ENCODE measurements around the gene PIM1. TPM values are rescaled to one million over a fixed set of nuclear protein-coding genes. Genes with fewer than 3 reads are reported as not detected.
"Not testable (repeated sequence)": the region's sequence is repeated elsewhere in the genome, so short reads cannot be mapped to it uniquely, and the experiment has no call there.

The PIM1 gene
- total and polyA plus RNA-seq, 4 donors: 12.4 to 24.9 (median 17.5) TPM

DNA sequence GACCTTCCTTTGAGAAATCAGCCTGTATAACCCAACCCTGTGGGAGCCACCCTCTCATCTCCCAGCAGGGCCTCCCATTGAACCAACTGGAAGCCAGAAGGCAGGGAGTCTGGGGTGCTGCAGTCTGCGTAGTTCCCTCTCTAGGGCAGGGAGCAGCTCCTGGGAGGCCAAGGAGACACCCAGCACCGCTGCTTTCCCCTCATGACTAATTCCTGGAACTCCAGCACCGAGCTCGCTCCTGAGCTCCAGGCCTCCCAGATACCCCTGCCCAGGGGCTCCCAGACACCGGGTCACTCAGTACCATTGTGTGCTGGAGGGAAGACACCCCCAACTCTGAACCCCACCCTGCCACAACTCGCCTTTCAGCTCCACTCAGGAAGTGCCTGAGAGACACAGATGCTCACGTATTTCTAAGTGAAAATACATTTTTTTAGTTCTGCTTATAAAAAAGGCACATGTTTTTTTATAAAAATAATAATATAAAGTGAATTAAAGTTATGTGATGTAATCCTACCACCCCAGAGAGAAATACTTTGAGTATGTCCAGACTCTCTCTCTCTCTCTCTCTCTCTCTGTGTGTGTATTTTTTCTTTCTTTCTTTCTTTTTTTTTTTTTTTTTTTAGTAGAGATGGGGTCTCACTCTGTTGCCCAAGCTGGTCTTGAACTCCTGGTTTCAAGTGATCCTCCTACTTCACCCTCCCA is 17.5 kb downstream of the PIM1 start:
- no peaks in the 10 kb centered on the region for H3K4me1 ChIP-seq (ENCODE audit: control insufficient read depth, insufficient read depth, low read length)
- no peaks in the 10 kb centered on the region for H3K27me3 ChIP-seq (ENCODE audit: control insufficient read depth, insufficient read depth, low read length)
- no peak overlapping the region for H3K4me3 ChIP-seq (ENCODE audit: low read depth, low read length)
- H3K36me3 ChIP-seq (ENCODE audit: control insufficient read depth, insufficient read depth, low read length): no peaks in the 10 kb centered on the region
- no peaks in the 10 kb centered on the region for H3K9me3 ChIP-seq (ENCODE audit: control insufficient read depth, insufficient read depth, low read length)
- whole genome bisulfite sequencing (ENCODE audit: insufficient coverage): 57% methylated on average over 5 of the region's 7 CpGs
- no peak for DNase-seq (ENCODE audit: low read depth in 4 of 6, low spot score in 6 of 6)
- H3K27ac ChIP-seq (ENCODE audit: low read depth, low read length): no peak overlapping the region

- no peak for DNase-seq (ENCODE audit: low read depth in 4 of 6, low spot score in 6 of 6)
- no peaks in the 10 kb centered on the region for H3K36me3 ChIP-seq (ENCODE audit: control insufficient read depth, insufficient read depth, low read length)
- H3K4me1 ChIP-seq (ENCODE audit: control insufficient read depth, insufficient read depth, low read length): no peaks in the 10 kb centered on the region
- no peaks in the 10 kb centered on the region for H3K27me3 ChIP-seq (ENCODE audit: control insufficient read depth, insufficient read depth, low read length)
- H3K9me3 ChIP-seq (ENCODE audit: control insufficient read depth, insufficient read depth, low read length): no peaks in the 10 kb centered on the region
- WGBS (ENCODE audit: insufficient coverage): no CpG with 5 or more reads among the region's 2 CpGs
- H3K27ac ChIP-seq (ENCODE audit: low read depth, low read length): no peak overlapping the region
- no peak overlapping the region for H3K4me3 ChIP-seq (ENCODE audit: low read depth, low read length)
These were observed 19.1 kb downstream of the PIM1 start for GRCh38 chr6:37188962-37189510.

DNA sequence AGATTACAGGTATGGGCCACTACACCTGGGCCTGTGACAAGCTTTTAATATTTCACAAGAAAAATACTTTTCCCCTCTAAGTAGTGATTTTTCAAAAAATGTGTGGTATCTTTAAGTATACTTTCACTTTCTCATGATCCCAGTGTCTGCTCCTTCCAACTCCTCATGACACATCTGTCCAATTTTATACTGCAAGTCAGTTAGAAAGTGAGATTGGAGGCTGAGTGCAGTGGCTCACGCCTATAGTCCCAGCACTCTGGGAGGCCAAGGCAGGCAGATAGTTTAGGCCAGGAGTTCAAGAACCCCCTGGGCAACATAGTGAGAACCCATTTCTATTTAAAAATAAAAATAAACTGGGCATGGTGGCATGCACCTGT is 20.2 kb downstream of the PIM1 start:
- Histone ChIP-seq H3K4me3 (ENCODE audit: low read depth, low read length) (no peak overlapping the region), H3K4me1 (ENCODE audit: control insufficient read depth, insufficient read depth, low read length) (no peaks in the 10 kb centered on the region), H3K27me3 (ENCODE audit: control insufficient read depth, insufficient read depth, low read length) (no peaks in the 10 kb centered on the region), H3K9me3 (ENCODE audit: control insufficient read depth, insufficient read depth, low read length) (no peaks in the 10 kb centered on the region), H3K36me3 (ENCODE audit: control insufficient read depth, insufficient read depth, low read length) (no peaks in the 10 kb centered on the region), H3K27ac (ENCODE audit: low read depth, low read length) (no peak overlapping the region)
- no peak for DNase-seq (ENCODE audit: low read depth in 4 of 6, low spot score in 6 of 6)
- WGBS (ENCODE audit: insufficient coverage): no CpG with 5 or more reads among the region's 1 CpG

- Histone ChIP-seq H3K4me1 (ENCODE audit: control insufficient read depth, insufficient read depth, low read length) (no peaks in the 10 kb centered on the region), H3K27ac (ENCODE audit: low read depth, low read length) (no peak overlapping the region), H3K36me3 (ENCODE audit: control insufficient read depth, insufficient read depth, low read length) (no peaks in the 10 kb centered on the region), H3K27me3 (ENCODE audit: control insufficient read depth, insufficient read depth, low read length) (no peaks in the 10 kb centered on the region), H3K4me3 (ENCODE audit: low read depth, low read length) (no peak overlapping the region), H3K9me3 (ENCODE audit: control insufficient read depth, insufficient read depth, low read length) (no peaks in the 10 kb centered on the region)
- WGBS (ENCODE audit: insufficient coverage): 83% methylated on average over 1 of the region's 3 CpGs
- DNase-seq (ENCODE audit: low read depth in 4 of 6, low spot score in 6 of 6): no peak
These were observed 22.7 kb downstream of the PIM1 start for GRCh38 chr6:37192666-37193065.

DNA sequence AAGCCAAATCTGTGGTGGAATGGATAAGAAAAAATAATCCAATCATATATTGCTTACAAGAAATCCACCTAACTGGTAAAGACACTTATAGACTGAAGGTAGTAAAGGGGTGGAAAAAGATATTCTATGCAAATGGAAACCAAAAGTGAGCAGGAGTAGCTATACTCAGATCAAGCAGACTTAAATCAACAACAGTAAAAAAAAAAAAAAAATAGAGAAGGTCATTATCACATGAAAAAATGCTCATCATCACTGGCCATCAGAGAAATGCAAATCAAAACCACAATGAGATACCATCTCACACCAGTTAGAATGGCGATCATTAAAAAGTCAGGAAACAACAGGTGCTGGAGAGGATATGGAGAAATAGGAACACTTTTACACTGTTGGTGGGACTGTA is 24.9 kb downstream of the PIM1 start:
- H3K4me1 ChIP-seq (ENCODE audit: control insufficient read depth, insufficient read depth, low read length); H3K27ac ChIP-seq (ENCODE audit: low read depth, low read length); H3K27me3 ChIP-seq (ENCODE audit: control insufficient read depth, insufficient read depth, low read length); H3K9me3 ChIP-seq (ENCODE audit: control insufficient read depth, insufficient read depth, low read length); DNase-seq (ENCODE audit: low read depth in 4 of 6, low spot score in 6 of 6); H3K36me3 ChIP-seq (ENCODE audit: control insufficient read depth, insufficient read depth, low read length); H3K4me3 ChIP-seq (ENCODE audit: low read depth, low read length): not testable (repeated sequence)
- WGBS (ENCODE audit: insufficient coverage): no CpG with 5 or more reads among the region's 1 CpG

DNA sequence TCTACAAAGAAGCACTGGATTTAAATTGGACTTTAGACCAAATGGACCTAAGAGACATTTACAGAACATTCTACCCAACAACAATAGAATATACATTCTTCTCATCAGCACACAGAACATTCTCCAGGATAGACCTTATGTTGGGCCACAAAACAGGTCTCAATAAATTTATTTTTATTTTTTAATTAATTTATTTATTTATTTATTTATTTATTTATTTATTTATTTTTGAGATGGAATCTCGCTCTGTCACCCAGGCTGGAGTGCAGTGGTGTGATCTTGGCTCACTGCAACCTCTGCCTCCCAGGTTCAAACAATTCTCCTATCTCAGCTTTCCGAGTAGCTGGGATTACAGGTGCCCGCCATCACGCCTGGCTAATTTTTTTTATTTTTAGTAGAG is 26.5 kb downstream of the PIM1 start:
- H3K4me3 ChIP-seq (ENCODE audit: low read depth, low read length); H3K36me3 ChIP-seq (ENCODE audit: control insufficient read depth, insufficient read depth, low read length); H3K4me1 ChIP-seq (ENCODE audit: control insufficient read depth, insufficient read depth, low read length); H3K9me3 ChIP-seq (ENCODE audit: control insufficient read depth, insufficient read depth, low read length); H3K27me3 ChIP-seq (ENCODE audit: control insufficient read depth, insufficient read depth, low read length); DNase-seq (ENCODE audit: low read depth in 4 of 6, low spot score in 6 of 6); H3K27ac ChIP-seq (ENCODE audit: low read depth, low read length): not testable (repeated sequence)
- 100% methylated on average over 1 of the region's 4 CpGs for WGBS (ENCODE audit: insufficient coverage)

DNA sequence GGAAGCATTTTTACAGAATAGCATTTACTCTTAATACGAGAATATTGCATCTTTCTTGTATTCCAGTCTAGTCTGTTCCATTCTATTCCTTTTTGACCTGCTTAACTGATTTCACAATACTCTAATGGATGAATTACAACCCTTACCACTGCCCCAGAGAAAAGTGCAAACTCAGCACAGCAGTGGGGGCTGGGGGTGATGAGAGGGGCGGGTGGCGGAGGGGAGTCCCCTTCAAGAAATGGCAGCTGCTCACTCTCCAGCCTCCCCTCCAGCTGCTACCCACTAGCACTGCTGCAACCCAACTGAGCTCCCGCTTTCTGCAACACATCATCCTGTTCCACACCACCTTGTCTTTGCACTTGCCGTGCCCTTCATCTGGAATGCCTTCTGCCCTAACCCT is 30.1 kb downstream of the PIM1 start:
- no peaks in the 10 kb centered on the region for H3K9me3 ChIP-seq (ENCODE audit: control insufficient read depth, insufficient read depth, low read length)
- WGBS (ENCODE audit: insufficient coverage): 53% methylated on average over 2 of the region's 5 CpGs
- no peak for DNase-seq (ENCODE audit: low read depth in 4 of 6, low spot score in 6 of 6)
- H3K4me3 ChIP-seq (ENCODE audit: low read depth, low read length): no peak overlapping the region
- no peak overlapping the region for H3K27ac ChIP-seq (ENCODE audit: low read depth, low read length)
- no peaks in the 10 kb centered on the region for H3K4me1 ChIP-seq (ENCODE audit: control insufficient read depth, insufficient read depth, low read length)
- no peaks in the 10 kb centered on the region for H3K36me3 ChIP-seq (ENCODE audit: control insufficient read depth, insufficient read depth, low read length)
- H3K27me3 ChIP-seq (ENCODE audit: control insufficient read depth, insufficient read depth, low read length): no peaks in the 10 kb centered on the region

- H3K27me3 ChIP-seq (ENCODE audit: control insufficient read depth, insufficient read depth, low read length): no peaks in the 10 kb centered on the region
- no peaks in the 10 kb centered on the region for H3K36me3 ChIP-seq (ENCODE audit: control insufficient read depth, insufficient read depth, low read length)
- no peak overlapping the region for H3K4me3 ChIP-seq (ENCODE audit: low read depth, low read length)
- H3K27ac ChIP-seq (ENCODE audit: low read depth, low read length): no peak overlapping the region
- WGBS (ENCODE audit: insufficient coverage): no CpG with 5 or more reads among the region's 1 CpG
- no peaks in the 10 kb centered on the region for H3K4me1 ChIP-seq (ENCODE audit: control insufficient read depth, insufficient read depth, low read length)
- no peak for DNase-seq (ENCODE audit: low read depth in 4 of 6, low spot score in 6 of 6)
- H3K9me3 ChIP-seq (ENCODE audit: control insufficient read depth, insufficient read depth, low read length): no peaks in the 10 kb centered on the region
These were observed 31.8 kb downstream of the PIM1 start for GRCh38 chr6:37201726-37202125.

DNA sequence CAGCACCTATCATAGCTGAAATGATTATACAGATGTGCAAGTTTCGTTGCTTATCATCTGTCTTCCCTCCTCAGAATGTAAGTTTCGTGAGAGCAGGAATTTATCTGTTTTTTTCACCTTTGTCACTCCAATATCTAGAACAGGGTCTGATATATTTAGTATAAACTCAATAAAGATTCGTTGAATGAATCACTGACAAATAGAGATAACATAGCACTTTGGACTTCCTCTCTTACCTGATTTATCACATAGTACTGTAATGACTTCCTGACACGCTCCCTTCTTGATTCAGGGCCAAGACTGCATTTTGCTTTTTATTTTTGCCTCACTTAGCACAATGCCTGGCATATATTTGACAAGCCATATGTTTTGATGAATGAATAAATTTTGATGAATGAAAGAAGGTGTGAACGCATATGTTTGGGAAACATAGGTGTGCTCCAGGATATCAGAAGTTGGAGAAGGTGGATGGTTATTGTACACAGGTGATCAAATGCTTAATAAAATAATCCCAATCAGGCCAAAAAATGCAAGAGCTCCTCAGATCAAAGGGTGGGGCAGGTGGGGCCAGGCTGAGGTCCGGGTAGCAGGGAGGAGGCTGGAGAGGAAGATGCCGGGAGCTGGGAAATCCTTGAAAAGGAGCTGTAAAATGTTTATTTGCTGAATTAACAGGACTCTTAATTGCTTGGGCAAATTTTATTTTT is 33.0 kb downstream of the PIM1 start:
- Histone ChIP-seq H3K4me3 (ENCODE audit: low read depth, low read length) (no peak overlapping the region), H3K9me3 (ENCODE audit: control insufficient read depth, insufficient read depth, low read length) (no peaks in the 10 kb centered on the region), H3K4me1 (ENCODE audit: control insufficient read depth, insufficient read depth, low read length) (no peaks in the 10 kb centered on the region), H3K27ac (ENCODE audit: low read depth, low read length) (no peak overlapping the region), H3K27me3 (ENCODE audit: control insufficient read depth, insufficient read depth, low read length) (no peaks in the 10 kb centered on the region), H3K36me3 (ENCODE audit: control insufficient read depth, insufficient read depth, low read length) (no peaks in the 10 kb centered on the region)
- peak in 1 of 6 donors; percentile 35 for DNase-seq (ENCODE audit: low read depth in 4 of 6, low spot score in 6 of 6)
- 100% methylated on average over 1 of the region's 7 CpGs for WGBS (ENCODE audit: insufficient coverage)
